GM12874 (cell line): Measurements from ENCODE around the gene PPIE.

ENCODE experiments used
- TF ChIP-seq, protein P1 (sequence below): IDR thresholded peaks from 2 replicates; pipeline ENCODE4 v1.5.1; 2011; ENCODE audit warnings: low read depth, mild to moderate bottlenecking, control low read depth, low read length, moderate library complexity; ENCODE audit not compliant: insufficient read depth

The PPIE gene

GRCh38 chr1:39735731-39736130, 3.0 kb upstream of the PPIE start:
- TF ChIP-seq, protein P1, sequence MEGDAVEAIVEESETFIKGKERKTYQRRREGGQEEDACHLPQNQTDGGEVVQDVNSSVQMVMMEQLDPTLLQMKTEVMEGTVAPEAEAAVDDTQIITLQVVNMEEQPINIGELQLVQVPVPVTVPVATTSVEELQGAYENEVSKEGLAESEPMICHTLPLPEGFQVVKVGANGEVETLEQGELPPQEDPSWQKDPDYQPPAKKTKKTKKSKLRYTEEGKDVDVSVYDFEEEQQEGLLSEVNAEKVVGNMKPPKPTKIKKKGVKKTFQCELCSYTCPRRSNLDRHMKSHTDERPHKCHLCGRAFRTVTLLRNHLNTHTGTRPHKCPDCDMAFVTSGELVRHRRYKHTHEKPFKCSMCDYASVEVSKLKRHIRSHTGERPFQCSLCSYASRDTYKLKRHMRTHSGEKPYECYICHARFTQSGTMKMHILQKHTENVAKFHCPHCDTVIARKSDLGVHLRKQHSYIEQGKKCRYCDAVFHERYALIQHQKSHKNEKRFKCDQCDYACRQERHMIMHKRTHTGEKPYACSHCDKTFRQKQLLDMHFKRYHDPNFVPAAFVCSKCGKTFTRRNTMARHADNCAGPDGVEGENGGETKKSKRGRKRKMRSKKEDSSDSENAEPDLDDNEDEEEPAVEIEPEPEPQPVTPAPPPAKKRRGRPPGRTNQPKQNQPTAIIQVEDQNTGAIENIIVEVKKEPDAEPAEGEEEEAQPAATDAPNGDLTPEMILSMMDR = no peak

GRCh38 chr1:39737546-39738169, 1.0 kb upstream of the PPIE start:
- TF ChIP-seq, protein P1 = no peak

- TF ChIP-seq, protein P1 = no peak
Measured at GRCh38 chr1:39745016-39745670, 6.5 kb downstream of the PPIE start.

GRCh38 chr1:39751595-39751994, 12.9 kb downstream of the PPIE start:
- TF ChIP-seq, protein P1 = no peak

GRCh38 chr1:39752703-39753102, 14.0 kb downstream of the PPIE start:
- TF ChIP-seq, protein P1 = no peak

DNA sequence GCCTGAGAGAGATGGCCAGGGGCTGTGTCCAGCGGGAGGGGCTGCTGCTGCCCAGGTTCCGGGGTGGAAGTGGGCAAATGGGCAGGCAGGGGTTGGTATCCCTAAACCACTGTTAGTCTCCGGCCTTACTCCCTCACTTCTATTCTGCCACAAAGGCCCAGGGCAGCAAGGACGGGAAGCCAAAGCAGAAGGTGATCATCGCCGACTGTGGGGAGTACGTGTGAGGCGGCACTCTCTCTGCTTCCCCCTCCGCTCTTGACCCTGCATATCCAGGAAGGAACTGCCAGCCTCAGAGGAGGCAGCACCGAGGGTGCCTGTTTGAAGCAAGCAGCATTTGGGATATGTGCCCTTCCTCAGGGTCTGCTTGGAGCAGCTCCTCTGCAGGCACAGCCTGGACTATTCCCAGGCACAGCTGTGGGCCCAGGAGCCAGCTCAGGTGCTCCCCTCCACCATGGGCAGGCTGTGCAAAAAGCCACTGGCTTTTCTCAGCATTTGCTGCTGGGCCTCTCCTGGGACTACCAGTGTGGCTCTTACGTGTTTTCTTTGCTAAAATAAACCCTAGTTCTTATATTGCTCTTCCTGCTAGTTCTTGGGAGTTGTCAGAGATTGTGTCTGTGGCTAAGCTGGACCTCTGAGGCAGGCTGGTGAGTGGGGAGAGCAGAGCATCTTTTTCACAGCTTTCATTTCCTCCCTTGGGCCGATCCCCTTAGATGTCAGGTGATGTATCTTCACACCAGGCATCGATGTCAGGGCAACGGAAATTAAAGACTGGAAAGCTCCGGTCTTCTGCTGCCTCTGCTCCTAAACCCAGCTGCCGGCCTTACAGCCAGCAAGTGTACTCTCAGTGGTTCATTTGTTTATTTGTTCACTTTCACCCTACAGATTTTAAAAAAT, 14.7 kb downstream of the PPIE start:
- TF ChIP-seq, protein P1 = no peak

DNA sequence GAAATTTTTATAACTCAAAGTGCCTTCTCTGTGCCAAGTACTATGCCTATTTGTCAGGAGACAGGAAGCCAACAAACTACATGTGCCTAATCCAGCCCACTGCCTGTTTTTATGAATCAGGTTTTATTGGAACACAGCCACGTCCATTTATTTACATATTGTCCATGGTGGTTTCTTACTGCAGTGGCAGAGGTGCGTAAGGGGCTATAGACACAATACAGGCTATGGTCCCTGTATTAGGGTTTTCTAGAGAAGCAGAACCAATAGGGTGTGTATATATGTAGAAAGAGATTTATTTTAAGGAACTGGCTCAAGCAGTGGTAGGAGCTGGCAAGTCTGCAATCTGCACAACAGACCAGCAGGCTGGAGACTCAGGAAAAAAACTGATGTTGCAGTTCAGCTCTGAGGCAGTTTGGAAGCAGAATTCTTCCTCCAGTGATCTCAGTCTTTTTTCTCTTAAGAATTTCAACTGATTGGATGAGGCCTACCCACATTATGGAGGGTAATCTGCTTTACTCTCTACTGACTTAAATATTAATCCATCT, 15.4 kb downstream of the PPIE start:
- TF ChIP-seq, protein P1 = no peak
